ENCODE measurements around the gene ABCC3.
"Not testable (repeated sequence)": the region's sequence is repeated elsewhere in the genome, so short reads cannot be mapped to it uniquely, and the experiment has no call there.

ABCC3 gene

DNA sequence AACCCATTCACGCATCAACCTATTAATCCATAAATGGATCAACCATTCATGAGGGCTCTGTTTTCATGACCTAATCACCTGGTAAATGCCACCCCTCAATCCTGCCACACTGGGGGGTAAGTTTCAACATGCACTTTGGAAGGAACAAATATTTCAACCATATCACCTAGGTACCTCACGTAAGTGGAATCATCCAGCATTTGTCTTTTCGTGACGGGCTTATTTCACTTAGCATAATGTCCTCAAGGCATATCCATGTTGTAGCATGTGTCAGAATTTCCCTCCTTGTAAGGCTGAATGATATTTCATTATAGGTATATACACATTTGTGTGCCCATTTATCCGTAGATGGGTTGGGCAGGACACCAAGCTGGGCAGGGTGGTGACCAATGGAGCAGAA lies 37.4 kb downstream of the ABCC3 start:
- DNase-seq: no peak

DNA sequence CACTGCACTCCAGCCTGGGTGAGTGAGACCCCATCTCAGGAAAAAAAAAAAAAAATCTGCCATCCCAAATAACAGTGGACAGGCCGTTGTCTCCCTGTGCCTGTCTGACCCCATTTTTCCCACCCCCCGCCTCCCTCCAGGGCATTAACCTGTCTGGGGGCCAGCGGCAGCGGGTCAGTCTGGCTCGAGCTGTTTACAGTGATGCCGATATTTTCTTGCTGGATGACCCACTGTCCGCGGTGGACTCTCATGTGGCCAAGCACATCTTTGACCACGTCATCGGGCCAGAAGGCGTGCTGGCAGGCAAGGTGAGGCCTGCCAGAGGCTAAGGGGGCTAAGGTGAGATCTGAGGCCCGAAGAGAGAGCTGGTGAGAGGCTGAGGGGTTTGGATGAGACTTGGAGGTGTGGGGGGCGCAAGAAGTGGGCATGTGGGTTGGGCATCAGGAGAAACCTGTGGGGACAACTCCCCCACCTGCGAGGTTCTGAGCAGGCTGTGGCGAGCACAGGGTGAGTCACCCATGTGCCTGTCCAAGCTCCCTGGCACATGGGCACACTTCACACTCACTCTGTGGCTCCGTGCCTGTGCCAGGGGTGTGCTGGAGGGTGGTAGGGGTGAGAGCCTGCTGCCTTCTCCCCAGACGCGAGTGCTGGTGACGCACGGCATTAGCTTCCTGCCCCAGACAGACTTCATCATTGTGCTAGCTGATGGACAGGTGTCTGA lies 38.3 kb downstream of the ABCC3 start:
- no peak for DNase-seq

DNA sequence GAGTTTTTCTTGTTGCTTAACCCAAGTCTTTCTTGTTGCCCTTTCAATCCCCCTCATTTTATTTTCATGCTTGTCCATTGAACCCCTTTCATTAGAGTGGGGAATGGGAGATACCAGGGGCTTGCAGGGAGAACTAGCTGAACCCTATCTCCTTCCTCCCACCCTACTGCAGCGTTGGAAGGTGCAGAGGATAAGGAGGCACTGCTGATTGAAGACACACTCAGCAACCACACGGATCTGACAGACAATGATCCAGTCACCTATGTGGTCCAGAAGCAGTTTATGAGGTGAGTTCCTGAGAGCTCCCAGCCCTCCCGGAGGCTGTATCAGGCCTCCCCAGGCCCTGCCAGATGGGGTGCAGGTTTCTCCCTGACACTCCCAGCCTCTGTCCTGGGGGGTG lies 40.5 kb downstream of the ABCC3 start:
- DNase-seq: no peak

- no peak for DNase-seq
Observed at GRCh38 chr17:50675627-50676026, 40.9 kb downstream of the ABCC3 start.

- DNase-seq: no peak
Observed at GRCh38 chr17:50676065-50676975, 41.6 kb downstream of the ABCC3 start.

- DNase-seq: no peak
Observed at GRCh38 chr17:50677851-50678375, 43.2 kb downstream of the ABCC3 start.

DNA sequence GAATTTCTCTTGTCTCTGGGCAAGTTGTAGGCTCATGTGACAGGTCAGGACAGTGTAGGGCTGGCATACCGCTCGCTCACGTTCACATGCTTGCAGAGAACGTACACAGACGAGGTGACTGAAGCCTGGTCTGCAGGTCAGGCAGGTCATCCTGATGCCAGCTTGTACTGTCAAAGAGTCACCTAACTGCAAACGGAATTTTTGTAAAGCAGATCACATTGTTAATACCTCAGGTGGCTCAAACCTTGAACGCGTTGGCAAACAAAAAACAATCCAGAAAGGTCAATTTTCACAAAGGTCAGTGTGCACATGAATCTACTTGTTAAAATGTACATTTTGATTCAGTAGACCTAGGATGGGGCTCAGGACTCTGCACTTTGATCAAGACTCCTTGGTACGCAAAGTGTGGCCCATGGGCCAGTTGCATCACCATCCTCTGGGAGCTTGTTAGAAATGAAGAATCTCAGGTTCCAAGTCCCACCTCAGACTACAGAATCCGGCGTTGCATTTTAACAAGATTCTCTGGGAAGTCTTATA lies 44.4 kb downstream of the ABCC3 start:
- no peak for DNase-seq

DNA sequence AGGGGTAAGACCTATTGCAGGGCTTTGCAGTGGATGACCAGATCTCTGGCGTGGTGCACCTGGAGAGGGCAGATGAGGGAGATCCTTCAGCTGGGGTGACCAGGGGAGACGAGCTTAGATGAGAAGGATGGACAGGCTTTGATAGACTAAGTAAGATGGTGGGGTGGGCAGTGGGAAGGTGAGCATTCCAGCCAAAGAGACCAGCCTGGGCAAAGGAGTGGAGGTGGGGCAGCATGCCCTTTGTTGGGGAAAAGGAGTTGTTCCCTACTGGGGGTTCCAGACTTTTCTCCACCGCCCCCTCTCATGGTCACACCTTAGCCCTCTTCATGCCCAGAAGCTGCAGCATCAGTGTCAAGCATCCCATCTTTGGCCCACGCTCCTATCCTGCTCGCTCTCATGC lies 45.4 kb downstream of the ABCC3 start:
- DNase-seq: no peak

DNA sequence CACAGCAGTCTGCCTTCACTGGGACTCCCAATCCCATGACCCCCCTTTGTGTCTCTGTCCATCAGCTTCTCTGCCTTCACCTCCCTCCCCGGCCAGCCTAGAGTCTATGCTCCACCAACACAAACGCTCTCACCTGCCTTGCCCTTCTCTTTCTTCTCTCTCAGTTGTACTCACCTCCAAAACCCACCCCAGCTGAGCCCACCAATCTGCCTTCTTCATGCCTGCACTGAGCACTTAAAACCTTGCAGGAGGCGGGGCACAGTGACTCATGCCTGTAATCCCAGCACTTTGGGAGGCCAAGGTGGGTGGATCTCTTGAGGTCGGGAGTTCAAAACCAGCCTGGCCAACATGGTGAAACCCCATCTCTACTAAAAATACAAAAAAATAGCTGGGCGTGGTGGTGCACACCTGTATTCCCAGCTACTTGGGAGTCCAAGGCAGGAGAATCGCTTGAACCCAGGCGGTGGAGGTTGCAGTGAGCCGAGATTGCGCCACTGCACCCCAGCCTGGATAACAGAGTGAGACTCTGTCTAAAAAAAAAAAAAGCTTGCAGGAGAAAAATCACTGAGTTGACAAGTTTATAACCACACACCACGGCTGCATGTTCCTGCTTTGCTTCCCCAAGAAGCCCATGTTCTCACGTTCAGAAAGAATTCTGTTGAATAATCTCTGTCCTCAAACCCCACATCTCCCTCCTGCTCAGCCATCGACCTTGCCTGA lies 46.0 kb downstream of the ABCC3 start:
- DNase-seq: not testable (repeated sequence)

DNA sequence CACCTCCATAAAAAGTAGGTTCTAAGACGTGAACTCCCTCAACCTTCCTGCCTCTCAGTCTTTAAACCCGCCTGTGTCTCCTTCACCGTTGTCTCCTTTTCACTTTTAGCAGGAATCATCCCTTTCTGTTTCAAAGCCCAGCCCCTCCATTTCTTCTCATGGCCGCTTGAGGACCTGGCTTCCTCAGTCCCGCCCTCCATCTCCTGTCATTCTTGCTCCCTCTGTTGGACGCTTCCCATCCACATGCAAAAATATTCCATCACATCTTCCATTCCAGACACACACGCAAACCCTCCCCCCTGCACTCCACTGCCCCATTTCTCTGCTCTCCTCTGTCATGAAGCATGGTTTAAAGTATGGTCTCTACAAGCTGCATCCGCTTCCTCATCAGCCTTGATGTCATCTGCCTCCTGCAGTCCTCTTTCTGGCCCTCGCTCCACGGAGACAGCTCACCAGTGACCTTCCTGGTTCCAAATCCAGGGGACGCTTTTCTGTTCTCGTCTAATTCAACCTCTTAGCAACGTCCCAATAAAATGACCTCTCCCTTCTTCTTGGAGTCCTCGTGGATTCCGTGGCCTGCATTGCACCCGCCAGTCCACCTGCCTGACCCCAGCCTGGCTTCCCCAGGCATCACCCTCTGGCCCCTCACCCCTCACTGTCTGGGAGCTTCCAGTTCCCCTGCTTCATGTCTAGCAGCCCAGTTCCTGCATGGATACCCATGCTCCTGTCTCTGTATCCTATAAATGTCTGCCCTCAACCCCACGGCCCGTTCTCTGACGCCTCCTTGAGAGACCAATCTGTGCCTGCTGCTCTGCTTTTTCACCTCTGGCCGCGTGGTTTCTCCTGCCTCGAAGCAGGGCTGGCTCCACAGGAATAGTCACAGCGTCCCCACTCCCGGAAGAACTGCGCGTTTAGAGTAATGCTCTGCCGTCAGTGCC lies 46.9 kb downstream of the ABCC3 start:
- peak in 1 of 2 donors; percentile 12 for DNase-seq

GRCh38 chr17:50682441-50682840 lies 47.8 kb downstream of the ABCC3 start:
- no peak for DNase-seq

DNA sequence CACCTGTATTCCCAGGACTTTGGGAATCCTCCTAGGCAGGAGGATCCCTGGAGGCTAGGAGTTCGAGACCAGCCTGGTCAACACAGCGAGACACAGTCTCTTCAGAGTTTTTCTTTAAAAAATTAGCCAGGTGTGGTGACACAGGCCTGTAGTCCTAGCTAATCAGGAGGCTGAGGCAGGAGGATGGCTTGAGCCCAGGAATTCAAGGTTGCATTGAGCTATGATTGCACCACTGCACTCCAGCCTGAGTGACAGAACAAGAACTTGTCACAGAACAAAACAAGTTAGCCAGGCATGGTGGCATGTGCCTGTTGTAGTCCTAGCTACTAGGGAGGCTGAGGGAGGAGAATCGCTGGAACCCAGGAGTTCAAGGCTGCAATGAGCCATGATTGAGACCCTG lies 48.3 kb downstream of the ABCC3 start:
- DNase-seq: no peak

GRCh38 chr17:50683434-50684287 lies 49.0 kb downstream of the ABCC3 start:
- no peak for DNase-seq

DNA sequence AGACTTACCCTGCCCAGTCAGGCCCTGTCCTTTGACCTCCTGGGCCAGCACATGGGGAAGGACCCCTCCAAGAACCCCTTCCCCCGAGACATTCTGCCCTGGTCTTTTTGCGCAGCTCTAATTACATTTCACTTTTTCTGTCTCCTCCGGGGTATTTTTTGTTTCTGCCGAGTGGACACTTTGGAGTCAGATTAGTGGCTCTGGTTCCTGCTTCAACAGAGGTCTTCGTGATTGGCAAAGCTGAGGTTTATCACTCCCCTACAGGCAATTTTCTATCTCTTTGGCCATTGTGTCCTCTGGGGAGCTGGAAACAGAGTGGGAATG lies 49.6 kb downstream of the ABCC3 start:
- no peak for DNase-seq

GRCh38 chr17:50684612-50685333 lies 50.1 kb downstream of the ABCC3 start:
- no peak for DNase-seq

- no peak for DNase-seq
Observed at GRCh38 chr17:50685334-50685665, 50.6 kb downstream of the ABCC3 start.

GRCh38 chr17:50685691-50686493 lies 51.2 kb downstream of the ABCC3 start:
- no peak for DNase-seq

DNA sequence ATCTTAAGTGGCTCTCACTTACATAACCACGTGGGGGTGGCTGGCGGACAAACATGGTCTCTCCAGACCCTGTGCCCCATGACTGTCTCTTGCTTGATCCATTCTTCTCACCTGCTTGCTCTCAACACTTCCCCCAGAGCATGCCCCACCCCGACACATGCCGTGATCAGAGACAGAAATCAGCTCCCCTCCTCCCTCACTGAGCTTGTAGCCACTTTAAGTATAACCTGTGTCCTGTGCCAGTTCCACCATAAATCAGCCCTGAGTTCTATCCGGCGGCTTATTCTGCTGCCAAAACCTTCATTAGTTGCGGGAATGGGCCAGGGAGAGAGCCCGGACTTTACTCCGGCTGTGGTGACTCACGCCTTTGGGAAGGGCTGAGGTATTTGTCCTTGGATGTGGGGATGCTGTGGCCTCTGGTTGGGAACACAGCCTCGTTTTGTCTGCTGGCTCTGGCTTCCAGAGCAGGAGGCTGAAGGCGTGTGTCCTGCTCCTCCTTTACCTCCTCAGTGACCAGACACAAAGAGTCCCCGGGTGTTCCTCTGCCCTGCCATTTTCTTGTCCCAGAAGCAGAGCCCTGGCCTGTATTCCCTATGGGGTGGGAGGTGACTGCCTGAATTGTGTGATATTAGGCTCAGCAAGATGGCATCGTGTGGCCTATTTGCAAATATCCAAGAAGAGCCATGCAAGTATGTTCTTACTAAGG lies 52.0 kb downstream of the ABCC3 start:
- no peak for DNase-seq

Data from CD4-positive, alpha-beta T cell treated with Interferon alpha-2 for 1 hour (primary cell).